GM21786 (cell line): ENCODE data around the gene NIPAL4.

ENCODE experiments used
- ATAC-seq: cut with Tn5 transposase; IDR thresholded peaks from one replicate; pipeline ENCODE4 v1.9.1; 2021; ENCODE audit not compliant: unreplicated experiment

The NIPAL4 gene

GRCh38 chr5:157485340-157485739 is 25.3 kb downstream of the NIPAL4 start:
- no peak for ATAC-seq

GRCh38 chr5:157485811-157486210 is 25.8 kb downstream of the NIPAL4 start:
- ATAC-seq = peak; percentile 38

- ATAC-seq = peak; percentile 41
Measured at GRCh38 chr5:157486221-157486681, 26.2 kb downstream of the NIPAL4 start.

- ATAC-seq = peak; percentile 52
Measured at GRCh38 chr5:157486861-157487260, 26.8 kb downstream of the NIPAL4 start.

GRCh38 chr5:157487358-157487757 is 27.3 kb downstream of the NIPAL4 start:
- ATAC-seq = no peak

- no peak for ATAC-seq
Measured at GRCh38 chr5:157491471-157491995, 31.5 kb downstream of the NIPAL4 start.

GRCh38 chr5:157492886-157493285 is 32.9 kb downstream of the NIPAL4 start:
- ATAC-seq = no peak

GRCh38 chr5:157494178-157494832 is 34.3 kb downstream of the NIPAL4 start:
- ATAC-seq = peak; percentile 40

- ATAC-seq = no peak
Measured at GRCh38 chr5:157496864-157497263, 36.9 kb downstream of the NIPAL4 start.

GRCh38 chr5:157497875-157498611 is 38.0 kb downstream of the NIPAL4 start:
- ATAC-seq = no peak

GRCh38 chr5:157502143-157502647 is 42.2 kb downstream of the NIPAL4 start:
- peak; percentile 81 for ATAC-seq

GRCh38 chr5:157504053-157504452 is 44.0 kb downstream of the NIPAL4 start:
- no peak for ATAC-seq

GRCh38 chr5:157505496-157505895 is 45.5 kb downstream of the NIPAL4 start:
- ATAC-seq = no peak

- ATAC-seq = no peak
Measured at GRCh38 chr5:157506066-157506590, 46.1 kb downstream of the NIPAL4 start.

GRCh38 chr5:157506981-157507780 is 47.2 kb downstream of the NIPAL4 start:
- no peak for ATAC-seq

GRCh38 chr5:157509093-157509492 is 49.1 kb downstream of the NIPAL4 start:
- ATAC-seq = no peak

- ATAC-seq = no peak
Measured at GRCh38 chr5:157509587-157509986, 49.6 kb downstream of the NIPAL4 start.

GRCh38 chr5:157510682-157511081 is 50.7 kb downstream of the NIPAL4 start:
- no peak for ATAC-seq

- ATAC-seq = no peak
Measured at GRCh38 chr5:157511651-157512644, 51.9 kb downstream of the NIPAL4 start.

GRCh38 chr5:157513182-157513581 is 53.2 kb downstream of the NIPAL4 start:
- ATAC-seq = no peak
